Endothelial cell of umbilical vein (primary cell): ENCODE results near the gene BCOR. TPM values are rescaled to one million over a fixed set of nuclear protein-coding genes. Genes with fewer than 3 reads are reported as not detected.

Experiments used
- BruUV-seq: library from RNA; stranded (reverse); fragments of 400-500 nt; replicated peaks from 2 replicates; lab custom pipeline; 2021; lab: Mats Ljungman, UMichigan
- CTCF ChIA-PET: fragments of 300-600, 350-600 bp; sonication (Branson Sonifier 250); formaldehyde crosslinking; loops from one replicate; lab custom pipeline; 2021; ENCODE audit warnings: antibody characterized with exemption, inconsistent platforms; lab: Charles Lee
- POLR2A ChIA-PET: fragments of 300-600, 350-600 bp; sonication (Branson Sonifier 250); formaldehyde crosslinking; loops from one replicate; lab custom pipeline; 2021; ENCODE audit warnings: antibody characterized with exemption, inconsistent platforms; lab: Charles Lee
- DNase-seq: peaks from one replicate; pipeline ENCODE4 v3.0.0-alpha.2; 2011; ENCODE audit warnings: low read depth, low spot score
- FAIRE-seq: peaks from 2 replicates; lab custom pipeline; 2011; peaks lifted over from hg19 to GRCh38; lab: Jason Lieb, UNC
- H2AFZ ChIP-seq: 2 replicates; pipeline ENCODE4 v1.6.0; 2012; ENCODE audit warnings: low read depth, low read length, control low read depth, inconsistent platforms
- H3K27ac ChIP-seq: 2 replicates; pipeline ENCODE4 v1.5.1; 2011; ENCODE audit warnings: low read depth, mild to moderate bottlenecking, control low read depth, low read length, moderate library complexity; ENCODE audit not compliant: insufficient read depth
- H3K27me3 ChIP-seq, 2 experiments: 2 replicates each; pipeline versions ENCODE4 v1.6.0 to v1.6.1; 2011; ENCODE audit warnings: low read length in 2 of 2, mixed read lengths in 1 of 2; ENCODE audit not compliant: control insufficient read depth in 2 of 2, insufficient read depth in 2 of 2
- H3K36me3 ChIP-seq, 2 experiments: 2 replicates in 1 of 2; 3 replicates in 1 of 2; pipeline ENCODE4 v1.5.1; 2011; ENCODE audit warnings: low read length in 2 of 2, mild to moderate bottlenecking in 1 of 2, moderate library complexity in 1 of 2; ENCODE audit not compliant: control insufficient read depth in 2 of 2, insufficient read depth in 2 of 2; ENCODE audit errors: extremely low read depth in 1 of 2
- H3K4me1 ChIP-seq: 3 replicates; pipeline ENCODE4 v1.5.1; 2011; ENCODE audit warnings: mild to moderate bottlenecking, low read length; ENCODE audit not compliant: control insufficient read depth, insufficient read depth; ENCODE audit errors: extremely low read depth
- H3K4me2 ChIP-seq: 2 replicates; pipeline ENCODE4 v1.6.1; 2011; ENCODE audit warnings: low read length, control low read depth, mixed read lengths; ENCODE audit not compliant: insufficient read depth
- H3K4me3 ChIP-seq, 3 experiments: fragments of 200-600 bp in 1 of 3; sonication (generic), shearing (Covaris generic) in 1 of 3; replicated peaks in 1 of 3; 2 replicates each; pipeline ENCODE4 v1.5.1; 2011 to 2016; ENCODE audit warnings: control low read depth in 3 of 3, low read length in 3 of 3, mild to moderate bottlenecking in 2 of 3, inconsistent platforms in 1 of 3, low read depth in 1 of 3, moderate library complexity in 1 of 3; ENCODE audit not compliant: insufficient read depth in 1 of 3
- H3K79me2 ChIP-seq: 2 replicates; pipeline ENCODE4 v1.6.0; 2012; ENCODE audit warnings: low read length, inconsistent platforms; ENCODE audit not compliant: control insufficient read depth, insufficient read depth
- H3K9ac ChIP-seq: replicated peaks from 2 replicates; pipeline ENCODE3; 2011; ENCODE audit warnings: low read length, control low read depth; ENCODE audit not compliant: insufficient read depth; ENCODE audit errors: extremely low read depth
- H3K9me1 ChIP-seq: replicated peaks from 3 replicates; pipeline ENCODE4 v1.6.0; 2011; ENCODE audit warnings: mild to moderate bottlenecking, low read length; ENCODE audit not compliant: control insufficient read depth, insufficient read depth; ENCODE audit errors: extremely low read depth
- H3K9me3 ChIP-seq: replicated peaks from 2 replicates; pipeline ENCODE4 v1.5.1; 2012; ENCODE audit warnings: low read length, inconsistent platforms; ENCODE audit not compliant: control insufficient read depth, insufficient read depth
- H4K20me1 ChIP-seq: replicated peaks from 2 replicates; pipeline ENCODE3; 2011; ENCODE audit warnings: mild to moderate bottlenecking, low read length; ENCODE audit not compliant: control insufficient read depth, insufficient read depth; ENCODE audit errors: extremely low read depth
- EZH2 ChIP-seq: IDR thresholded peaks from 2 replicates; pipeline ENCODE4 v1.6.1; 2012; ENCODE audit warnings: borderline replicate concordance, low read depth, mild to moderate bottlenecking, moderate library complexity, low read length, inconsistent platforms; ENCODE audit not compliant: severe bottlenecking
- FOS ChIP-seq: IDR thresholded peaks from 2 replicates; pipeline ENCODE4 v1.6.1; 2011; ENCODE audit warnings: mild to moderate bottlenecking, low read length, moderate library complexity, borderline replicate concordance; ENCODE audit not compliant: insufficient read depth
- GATA2 ChIP-seq: IDR thresholded peaks from 2 replicates; pipeline ENCODE4 v1.7.0; 2011; ENCODE audit warnings: low read depth, mild to moderate bottlenecking, moderate library complexity, mixed read lengths, low read length; ENCODE audit not compliant: insufficient read length, insufficient read depth
- JUN ChIP-seq: IDR thresholded peaks from 2 replicates; pipeline ENCODE4 v1.6.1; 2011; ENCODE audit warnings: borderline replicate concordance, low read depth; ENCODE audit not compliant: insufficient read length, insufficient read depth
- MYC ChIP-seq: IDR thresholded peaks from one replicate; pipeline ENCODE4 v1.6.1; 2011; ENCODE audit warnings: mild to moderate bottlenecking, low read depth, low read length
- POLR2A ChIP-seq: IDR thresholded peaks from 2 replicates; pipeline ENCODE4 v1.6.1; 2012; ENCODE audit warnings: low read depth, mild to moderate bottlenecking, control low read depth, low read length
- POLR2AphosphoS5 ChIP-seq: IDR thresholded peaks from 2 replicates; pipeline ENCODE4 v1.6.1; 2012; ENCODE audit warnings: low read depth, mild to moderate bottlenecking, control low read depth, low read length, moderate library complexity; ENCODE audit not compliant: insufficient read depth
- dilution Hi-C: fragments of 300-500 bp; cut with MboI; formaldehyde crosslinking; loops from one replicate; pipeline ENCODE4 v1.15.0; 2019; ENCODE audit warnings: low sequenced_read_pairs; ENCODE audit not compliant: extremely low pct_ligation_motif_present
- intact Hi-C: fragments of 100-400 bp; cut with micrococcal nuclease; formaldehyde crosslinking; loops from one replicate; pipeline ENCODE4 v1.10.0; 2022
- polyA plus RNA-seq, 4 experiments: library from polyadenylated mRNA; depleted of rRNA in 3 of 4; stranded (reverse) in 3 of 4; unstranded in 1 of 4; fragments of >200 nt; gene quantifications; 2 replicates each; pipeline versions ENCODE4 v1.2.1 to v1.2.3, GENCODE V29; 2011 to 2012; ENCODE audit warnings: missing spikeins in 1 of 4
- total RNA-seq: library from RNA; stranded (reverse); gene quantifications from 2 replicates; pipeline ENCODE4 v1.2.3, GENCODE V29; 2021
- TF ChIP-seq, protein P1 (sequence below), 2 donors: IDR thresholded peaks; 1 replicate in 1 of 2; 2 replicates in 1 of 2; pipeline ENCODE4 v1.5.1; 2011; ENCODE audit warnings: low read length in 2 of 2, mild to moderate bottlenecking in 2 of 2, moderate library complexity in 2 of 2, control low read depth in 1 of 2, inconsistent platforms in 1 of 2, low read depth in 1 of 2; ENCODE audit not compliant: insufficient read depth in 1 of 2; ENCODE audit errors: extremely low read depth in 1 of 2
- TF ChIP-seq, protein P2 (sequence below): IDR thresholded peaks from 2 replicates; pipeline ENCODE4 v1.6.1; 2011; ENCODE audit not compliant: insufficient read depth, insufficient read length

BCOR gene
- total and polyA plus RNA-seq, 2 donors (not counting 3 experiments of a cell fraction or from before 2014, with no cell fraction given) = 10.1 to 24.2 TPM

DNA sequence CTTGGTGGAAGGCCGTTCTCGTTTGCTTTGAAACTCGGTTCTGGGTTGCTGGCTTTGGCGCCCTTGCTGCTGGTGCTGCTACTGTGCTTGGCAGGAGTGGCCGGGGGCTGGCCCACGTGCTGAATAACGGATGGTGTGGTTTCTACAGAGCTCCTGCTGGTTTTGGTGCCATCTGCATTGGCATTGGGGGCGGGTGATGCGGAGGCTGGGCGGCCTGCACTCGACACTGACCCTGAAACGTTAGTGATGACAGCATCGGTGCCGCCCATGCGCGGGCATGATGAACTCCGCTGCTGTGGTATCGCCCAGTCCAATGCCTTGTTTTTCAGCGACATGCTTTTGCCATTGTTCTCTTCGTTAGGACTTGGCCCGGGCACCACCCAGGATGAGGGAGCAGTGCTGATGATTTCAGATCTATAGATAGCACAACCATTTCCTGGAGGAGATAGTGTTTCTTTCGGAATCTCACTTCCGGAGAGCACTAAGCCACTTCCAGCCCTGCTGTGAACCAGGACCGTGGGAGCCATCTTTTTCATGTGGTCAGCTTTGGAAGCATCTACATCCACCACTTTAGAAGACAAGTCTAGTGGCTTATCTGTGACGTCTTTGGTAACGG, 24.2 kb downstream of the BCOR start:
- CTCF ChIA-PET = no interaction called here
- dilution Hi-C loops = no loop called here
- no peak overlapping the region for H3K27ac ChIP-seq

More for the DNA sequence above, 24.2 kb downstream of the BCOR start:
- Histone ChIP-seq H3K27me3 (no peaks in the 10 kb centered on the region), H3K9me3 (no peaks in the 10 kb centered on the region), H3K4me3 (no peak overlapping the region), H2AFZ (no peak overlapping the region), H3K36me3 (peaks cover 3 to 29% of the 10 kb centered on the region in 2 experiments), H4K20me1 (no peaks in the 10 kb centered on the region), H3K4me2 (no peak overlapping the region), H3K9ac (no peak overlapping the region), H3K79me2 (peaks cover 8% of the 10 kb centered on the region), H3K4me1 (no peaks in the 10 kb centered on the region), H3K9me1 (no peaks in the 10 kb centered on the region)
- intact Hi-C loops = no loop called here
- BruUV-seq = no TSS peak
- DNase-seq (no peak), FAIRE-seq (no peak)
- TF ChIP-seq EZH2 (no peak), POLR2A (no peak), JUN (no peak), POLR2AphosphoS5 (no peak), FOS (no peak), GATA2 (no peak), MYC (no peak)
- TF ChIP-seq, protein P1, sequence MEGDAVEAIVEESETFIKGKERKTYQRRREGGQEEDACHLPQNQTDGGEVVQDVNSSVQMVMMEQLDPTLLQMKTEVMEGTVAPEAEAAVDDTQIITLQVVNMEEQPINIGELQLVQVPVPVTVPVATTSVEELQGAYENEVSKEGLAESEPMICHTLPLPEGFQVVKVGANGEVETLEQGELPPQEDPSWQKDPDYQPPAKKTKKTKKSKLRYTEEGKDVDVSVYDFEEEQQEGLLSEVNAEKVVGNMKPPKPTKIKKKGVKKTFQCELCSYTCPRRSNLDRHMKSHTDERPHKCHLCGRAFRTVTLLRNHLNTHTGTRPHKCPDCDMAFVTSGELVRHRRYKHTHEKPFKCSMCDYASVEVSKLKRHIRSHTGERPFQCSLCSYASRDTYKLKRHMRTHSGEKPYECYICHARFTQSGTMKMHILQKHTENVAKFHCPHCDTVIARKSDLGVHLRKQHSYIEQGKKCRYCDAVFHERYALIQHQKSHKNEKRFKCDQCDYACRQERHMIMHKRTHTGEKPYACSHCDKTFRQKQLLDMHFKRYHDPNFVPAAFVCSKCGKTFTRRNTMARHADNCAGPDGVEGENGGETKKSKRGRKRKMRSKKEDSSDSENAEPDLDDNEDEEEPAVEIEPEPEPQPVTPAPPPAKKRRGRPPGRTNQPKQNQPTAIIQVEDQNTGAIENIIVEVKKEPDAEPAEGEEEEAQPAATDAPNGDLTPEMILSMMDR (IDR thresholded peaks at IDR 0.05; ENCODE audit: extremely low read depth in 1 of 2, insufficient read depth in 1 of 2, low read depth in 1 of 2, low read length in 2 of 2) = no peak
- TF ChIP-seq, protein P2, sequence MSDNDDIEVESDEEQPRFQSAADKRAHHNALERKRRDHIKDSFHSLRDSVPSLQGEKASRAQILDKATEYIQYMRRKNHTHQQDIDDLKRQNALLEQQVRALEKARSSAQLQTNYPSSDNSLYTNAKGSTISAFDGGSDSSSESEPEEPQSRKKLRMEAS = no peak
- POLR2A ChIA-PET = no interaction called here
